HepG2 (cell line): ENCODE data around the gene ZDHHC16. TPM values are rescaled to one million over a fixed set of nuclear protein-coding genes. Genes with fewer than 3 reads are reported as not detected.
A peak's percentile ranks its signal among the peaks of the same experiment; 100 is the strongest.

Experiments
- CBX5 ChIP-seq: sonication (generic); formaldehyde crosslinking; IDR thresholded peaks from 2 replicates; pipeline ENCODE4 v1.4.0; 2020; ENCODE audit warnings: missing genetic modification reagents, borderline replicate concordance
- CREB3 ChIP-seq: sonication (generic); formaldehyde crosslinking; IDR thresholded peaks from 2 replicates; pipeline ENCODE4 v1.5.0; 2020; ENCODE audit warnings: missing genetic modification reagents
- FOXA1 ChIP-seq, 2 experiments: fragments of 450-650 bp in 1 of 2; sonication (generic) in 1 of 2; formaldehyde crosslinking in 1 of 2; IDR thresholded peaks; 2 replicates each; pipeline versions ENCODE4 v1.4.0 to v1.6.1; 2016 to 2020; ENCODE audit warnings: missing genetic modification reagents in 1 of 2
- GTF2F1 ChIP-seq: fragments of 150-350 bp; IDR thresholded peaks from 2 replicates; pipeline ENCODE4 v1.6.1; 2014; ENCODE audit warnings: low read length
- KLF16 ChIP-seq, 2 experiments: sonication (generic) in 1 of 2; formaldehyde crosslinking in 1 of 2; IDR thresholded peaks; 2 replicates each; pipeline versions ENCODE4 v1.6.1 to v1.8.0; 2016 to 2023; ENCODE audit warnings: missing genetic modification reagents in 2 of 2, missing compliant biosample characterization in 1 of 2
- KMT2A ChIP-seq: sonication (generic); formaldehyde crosslinking; IDR thresholded peaks from 2 replicates; pipeline ENCODE4 v1.4.0; 2020; ENCODE audit warnings: missing genetic modification reagents
- MLX ChIP-seq: IDR thresholded peaks from 2 replicates; pipeline ENCODE4 v1.6.1; 2016
- MZF1 ChIP-seq: sonication (generic); formaldehyde crosslinking; IDR thresholded peaks from 2 replicates; pipeline ENCODE4 v1.8.1; 2023; ENCODE audit warnings: mild to moderate bottlenecking, missing genetic modification reagents, borderline replicate concordance
- POLR2G ChIP-seq: fragments of 200-400 bp; formaldehyde crosslinking; IDR thresholded peaks from 2 replicates; pipeline ENCODE4 v1.6.1; 2018; ENCODE audit warnings: mild to moderate bottlenecking, low read depth, low read length, moderate library complexity
- SAP130 ChIP-seq: IDR thresholded peaks from 2 replicates; pipeline ENCODE4 v1.6.1; 2016; ENCODE audit warnings: low read depth
- SOX5 ChIP-seq: IDR thresholded peaks from 2 replicates; pipeline ENCODE4 v1.6.1; 2016; ENCODE audit warnings: borderline replicate concordance
- TGIF2 ChIP-seq: IDR thresholded peaks from 2 replicates; pipeline ENCODE4 v1.6.1; 2016; ENCODE audit warnings: control low read depth, missing compliant biosample characterization
- ZBTB25 ChIP-seq: IDR thresholded peaks from 2 replicates; pipeline ENCODE4 v1.6.1; 2018; ENCODE audit warnings: missing genetic modification reagents
- ZBTB46 ChIP-seq: sonication (generic); formaldehyde crosslinking; IDR thresholded peaks from 2 replicates; pipeline ENCODE4 v1.4.0; 2020; ENCODE audit warnings: mild to moderate bottlenecking, missing genetic modification reagents, borderline replicate concordance
- ZBTB7A ChIP-seq: sonication (generic); formaldehyde crosslinking; IDR thresholded peaks from 2 replicates; pipeline ENCODE4 v1.8.0; 2022; ENCODE audit warnings: mild to moderate bottlenecking, missing genetic modification reagents
- ZFP37 ChIP-seq: sonication (generic); formaldehyde crosslinking; IDR thresholded peaks from 2 replicates; pipeline ENCODE4 v1.4.0; 2020; ENCODE audit warnings: missing genetic modification reagents, borderline replicate concordance
- ZNF333 ChIP-seq: sonication (generic); formaldehyde crosslinking; IDR thresholded peaks from 2 replicates; pipeline ENCODE4 v1.4.0; 2020; ENCODE audit warnings: mild to moderate bottlenecking, missing genetic modification reagents, borderline replicate concordance
- ZNF580 ChIP-seq: IDR thresholded peaks from 2 replicates; pipeline ENCODE4 v1.6.1; 2016; ENCODE audit warnings: low read depth, borderline replicate concordance
- ZNF773 ChIP-seq: sonication (generic); formaldehyde crosslinking; IDR thresholded peaks from 2 replicates; pipeline ENCODE4 v1.4.0; 2020; ENCODE audit warnings: missing genetic modification reagents, borderline replicate concordance
- ZNF792 ChIP-seq: IDR thresholded peaks from 2 replicates; pipeline ENCODE4 v1.6.1; 2016
- ZNF883 ChIP-seq: sonication (generic); formaldehyde crosslinking; IDR thresholded peaks from 2 replicates; pipeline ENCODE4 v1.5.1; 2020; ENCODE audit warnings: mild to moderate bottlenecking, missing genetic modification reagents; ENCODE audit errors: not compliant biosample characterization
- ZSCAN31 ChIP-seq: sonication (generic); formaldehyde crosslinking; IDR thresholded peaks from 2 replicates; pipeline ENCODE4 v1.5.0; 2020; ENCODE audit warnings: low read depth, mild to moderate bottlenecking, missing genetic modification reagents
- ZUFSP ChIP-seq: sonication (generic); formaldehyde crosslinking; IDR thresholded peaks from 2 replicates; pipeline ENCODE4 v1.9.0; 2021; ENCODE audit warnings: missing genetic modification reagents, mild to moderate bottlenecking, borderline replicate concordance
- polyA plus RNA-seq, 8 experiments: library from polyadenylated mRNA; depleted of rRNA in 3 of 8; stranded (reverse) in 7 of 8; unstranded in 1 of 8; fragments of >200 nt; fragmentation: Illumina TruSeq in 4 of 8; extraction: Trizol in 4 of 8; gene quantifications; 2 replicates each; pipeline versions ENCODE4 v1.2.1 to v1.2.3, GENCODE V29; 2011 to 2016; ENCODE audit warnings: low read depth in 4 of 8, missing spikeins in 1 of 8, mixed read lengths in 1 of 8; ENCODE audit not compliant: insufficient read depth in 1 of 8
- total RNA-seq, 5 experiments: library from RNA; depleted of rRNA; stranded (reverse); fragments of >200 nt; fragmentation: Illumina TruSeq; extraction: Trizol; gene quantifications; 2 replicates each; pipeline ENCODE4 v1.2.3, GENCODE V29; 2016; ENCODE audit warnings: low read depth in 1 of 5

Gene ZDHHC16
- total and polyA plus RNA-seq, 2 of the 13 experiments (the other 11 are each of a cell fraction or from before 2014, with no cell fraction given) = 40.8 to 41.8 TPM

- TF ChIP-seq FOXA1 (IDR thresholded peaks at IDR 0.05) = no peak
- TF ChIP-seq FOXA1 (CRISPR knock-in tag; IDR thresholded peaks at IDR 0.05) = no peak
- peak; percentile 58; the same call in 1 of the 2 replicates for TF ChIP-seq CBX5 (CRISPR knock-in tag)
- TF ChIP-seq TGIF2 (CRISPR knock-in tag) = peak; percentile 89
- no peak for TF ChIP-seq ZFP37
- no peak for TF ChIP-seq MZF1
- 0 out of 4 replicates have a peak, but pooled peaks of 1 of the 2 experiments have one; percentile 48 for TF ChIP-seq KLF16 (CRISPR knock-in tag; IDR thresholded peaks at IDR 0.05)
- TF ChIP-seq ZNF792 (CRISPR knock-in tag) = peak; percentile 47; the same call in 1 of the 2 replicates
- TF ChIP-seq ZNF883 (CRISPR knock-in tag) = no peak
- TF ChIP-seq ZNF773 (CRISPR knock-in tag) = no peak
- no peak for TF ChIP-seq ZUFSP
- TF ChIP-seq ZBTB25 = 0 out of 2 replicates have a peak, but pooled peaks have one; percentile 31
- no peak for TF ChIP-seq ZBTB46
- no peak for TF ChIP-seq SOX5 (CRISPR knock-in tag)
- TF ChIP-seq POLR2G = 0 out of 2 replicates have a peak, but pooled peaks have one; percentile 25
- 0 out of 2 replicates have a peak, but pooled peaks have one; percentile 47 for TF ChIP-seq KMT2A (CRISPR knock-in tag)
- no peak for TF ChIP-seq ZNF333 (CRISPR knock-in tag)
- TF ChIP-seq CREB3 (CRISPR knock-in tag) = no peak
- no peak for TF ChIP-seq GTF2F1
- no peak; the same call in 1 of the 2 replicates for TF ChIP-seq MLX
- 0 out of 2 replicates have a peak, but pooled peaks have one; percentile 36 for TF ChIP-seq ZNF580 (CRISPR knock-in tag)
- TF ChIP-seq SAP130 (CRISPR knock-in tag) = peak; percentile 74
- no peak for TF ChIP-seq ZBTB7A (CRISPR knock-in tag)
- TF ChIP-seq ZSCAN31 (CRISPR knock-in tag) = peak; percentile 25; the same call in 1 of the 2 replicates
Measured at GRCh38 chr10:97463363-97464132, 17.6 kb downstream of the ZDHHC16 start (continued).
